Hematopoietic multipotent progenitor cell treated with erythropoietin and hydrocortisone succinate and interleukin-3 and kit ligand, for 8 days (in vitro differentiated cells): ENCODE data around the gene FIBP.

Source experiments
- DNase-seq: peaks from one replicate; pipeline ENCODE4 v3.0.0-alpha.2; 2015

FIBP gene

GRCh38 chr11:65887723-65888162, 528 bp downstream of the FIBP start:
- DNase-seq = no peak

- DNase-seq = no peak
These were observed 1.2 kb downstream of the FIBP start for GRCh38 chr11:65886826-65887722.

- no peak for DNase-seq
These were observed 2.3 kb downstream of the FIBP start for GRCh38 chr11:65885808-65886536.

- DNase-seq = no peak
These were observed 3.0 kb downstream of the FIBP start for GRCh38 chr11:65885231-65885630.

DNA sequence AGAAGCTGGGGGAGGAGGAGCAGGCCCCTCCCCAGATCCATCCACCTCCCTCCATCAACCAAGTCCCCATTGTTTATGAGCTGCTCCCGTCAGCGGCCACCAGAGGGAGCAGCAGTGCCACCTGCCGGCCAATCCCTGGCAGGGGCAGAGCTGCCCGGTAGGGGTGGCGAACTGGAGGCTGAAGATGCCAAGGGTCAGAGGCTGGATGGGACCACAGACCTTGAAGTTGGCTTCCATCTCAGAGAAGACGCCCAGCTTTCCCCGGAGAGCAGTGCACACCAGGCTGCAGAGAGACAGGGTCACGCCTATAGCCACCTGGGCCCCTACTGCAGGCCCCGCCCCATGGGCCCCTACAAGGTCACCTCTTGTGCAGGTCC, 3.6 kb downstream of the FIBP start:
- DNase-seq = peak; percentile 79

- DNase-seq = no peak
These were observed 4.2 kb downstream of the FIBP start for GRCh38 chr11:65883786-65884715.

DNA sequence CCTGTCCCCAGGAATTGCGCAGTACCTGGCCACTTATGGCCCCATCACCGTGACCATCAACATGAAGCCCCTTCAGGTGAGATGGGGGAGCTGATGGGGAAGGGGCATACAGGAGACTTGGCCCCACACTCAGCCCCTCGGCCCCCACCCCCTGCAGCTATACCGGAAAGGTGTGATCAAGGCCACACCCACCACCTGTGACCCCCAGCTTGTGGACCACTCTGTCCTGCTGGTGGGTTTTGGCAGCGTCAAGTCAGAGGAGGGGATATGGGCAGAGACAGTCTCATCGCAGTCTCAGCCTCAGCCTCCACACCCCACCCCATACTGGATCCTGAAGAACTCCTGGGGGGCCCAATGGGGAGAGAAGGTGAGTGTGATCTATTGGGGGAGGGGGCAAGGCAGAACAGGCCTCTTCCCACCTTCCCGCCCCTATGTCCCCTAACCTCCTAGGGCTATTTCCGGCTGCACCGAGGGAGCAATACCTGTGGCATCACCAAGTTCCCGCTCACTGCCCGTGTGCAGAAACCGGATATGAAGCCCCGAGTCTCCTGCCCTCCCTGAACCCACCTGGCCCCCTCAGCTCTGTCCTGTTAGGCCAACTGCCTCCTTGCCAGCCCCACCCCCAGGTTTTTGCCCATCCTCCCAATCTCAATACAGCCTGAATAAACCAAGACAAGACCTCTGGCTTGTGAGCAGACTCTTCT, 5.1 kb downstream of the FIBP start:
- no peak for DNase-seq

DNA sequence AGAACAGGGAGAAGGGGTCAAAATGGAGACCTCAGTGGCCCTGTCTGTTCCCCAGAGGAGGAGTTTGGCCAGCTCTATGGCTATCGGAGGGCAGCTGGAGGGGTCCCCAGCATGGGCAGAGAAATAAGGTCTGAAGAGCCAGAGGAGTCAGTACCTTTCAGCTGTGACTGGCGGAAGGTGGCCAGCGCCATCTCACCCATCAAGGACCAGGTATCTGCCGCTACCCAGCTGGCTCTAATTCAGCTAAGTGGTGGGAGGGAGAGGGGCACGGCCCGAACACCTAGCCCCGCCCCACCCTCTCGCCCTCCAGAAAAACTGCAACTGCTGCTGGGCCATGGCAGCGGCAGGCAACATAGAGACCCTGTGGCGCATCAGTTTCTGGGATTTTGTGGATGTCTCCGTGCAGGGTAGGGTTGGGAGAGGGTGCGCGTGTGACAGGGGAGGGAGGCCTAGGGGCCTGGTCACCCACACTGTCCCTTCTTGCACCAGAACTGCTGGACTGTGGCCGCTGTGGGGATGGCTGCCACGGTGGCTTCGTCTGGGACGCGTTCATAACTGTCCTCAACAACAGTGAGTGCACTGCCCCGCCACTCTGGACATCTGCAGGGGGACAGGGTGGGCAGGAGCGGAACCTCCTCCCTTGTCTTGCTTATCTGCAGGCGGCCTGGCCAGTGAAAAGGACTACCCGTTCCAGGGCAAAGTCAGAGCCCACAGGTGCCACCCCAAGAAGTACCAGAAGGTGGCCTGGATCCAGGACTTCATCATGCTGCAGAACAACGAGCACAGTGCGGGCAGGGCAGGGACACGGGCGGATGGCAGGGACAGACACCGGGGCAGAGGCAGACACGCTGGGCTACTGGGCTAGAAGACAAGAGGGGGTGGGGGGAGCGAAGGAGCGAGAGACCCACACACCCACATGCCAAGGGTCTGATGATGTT, 5.9 kb downstream of the FIBP start:
- DNase-seq = no peak

DNA sequence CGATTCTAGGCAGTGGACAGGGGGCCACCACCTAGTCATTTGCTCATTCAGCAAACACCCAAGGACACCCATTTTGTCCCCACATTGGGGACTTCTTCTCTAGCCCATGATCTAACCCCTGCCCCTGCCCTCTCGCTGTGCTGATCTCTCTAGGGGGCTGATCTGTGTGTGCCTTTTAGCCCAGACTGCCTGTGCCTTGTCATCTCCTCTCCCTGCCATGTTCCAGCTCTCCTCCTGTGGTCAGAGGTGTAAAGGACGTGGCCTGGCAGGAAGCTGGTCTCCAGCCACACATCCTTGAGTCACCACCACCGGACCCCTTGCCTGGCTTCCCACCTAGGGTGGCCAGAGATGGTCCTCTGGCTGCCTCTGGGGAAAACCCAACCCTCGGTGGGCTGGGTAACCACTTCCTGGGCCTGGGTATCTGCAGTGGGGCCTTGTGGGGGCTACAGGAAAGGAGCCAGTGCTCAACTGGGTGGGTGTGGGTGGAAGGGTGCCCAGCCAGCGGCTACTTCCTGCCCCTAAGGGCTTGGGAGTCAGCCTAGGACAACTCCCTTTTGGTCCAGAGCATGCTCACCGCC, 7.3 kb downstream of the FIBP start:
- no peak for DNase-seq

DNA sequence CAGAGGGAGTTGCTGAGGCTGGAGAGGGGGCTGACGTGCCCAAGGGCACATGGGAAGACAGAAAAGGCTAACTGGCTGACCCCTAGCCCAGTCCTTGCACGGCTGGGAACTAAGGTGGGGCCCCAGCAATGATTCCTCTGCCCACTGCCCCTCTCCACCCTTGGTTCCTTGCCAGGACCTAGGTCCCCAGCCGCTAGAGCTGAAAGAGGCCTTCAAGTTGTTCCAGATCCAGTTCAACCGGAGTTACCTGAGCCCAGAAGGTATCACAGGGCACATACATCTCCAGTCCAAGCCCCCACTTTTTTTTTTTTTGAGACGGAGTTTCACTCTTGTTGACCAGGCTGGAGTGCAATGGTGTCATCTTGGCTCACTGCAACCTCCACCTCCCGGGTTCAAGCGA, 8.2 kb downstream of the FIBP start:
- no peak for DNase-seq

- peak; percentile 50 for DNase-seq
These were observed 8.7 kb downstream of the FIBP start, which contains the start of gene CTSW for GRCh38 chr11:65879617-65880016. CTSW (plus strand) TSS chr11:65879837; CDS start chr11:65879855, 18 bp downstream.

- peak; percentile 92 for DNase-seq
These were observed 14.7 kb downstream of the FIBP start for GRCh38 chr11:65873318-65874156.

- DNase-seq = no peak
These were observed 15.5 kb downstream of the FIBP start, which contains the start of gene EFEMP2 for GRCh38 chr11:65872586-65873317. EFEMP2 (minus strand) TSS chr11:65872800; CDS start chr11:65872354, 446 bp downstream.

- DNase-seq = no peak
These were observed 16.3 kb downstream of the FIBP start for GRCh38 chr11:65871811-65872548.

GRCh38 chr11:65870706-65871681, 17.3 kb downstream of the FIBP start:
- no peak for DNase-seq

GRCh38 chr11:65870307-65870658, 18.0 kb downstream of the FIBP start:
- DNase-seq = no peak
